AML-193 (cell line): ENCODE measurements around the gene CFB.
"Not testable (repeated sequence)": the region's sequence is repeated elsewhere in the genome, so short reads cannot be mapped to it uniquely, and the experiment has no call there.

Source experiments
- DNase-seq, 2 experiments: peaks; one replicate each; lab custom pipeline; 2025; lab: John Stamatoyannopoulos, UW

Gene CFB

DNA sequence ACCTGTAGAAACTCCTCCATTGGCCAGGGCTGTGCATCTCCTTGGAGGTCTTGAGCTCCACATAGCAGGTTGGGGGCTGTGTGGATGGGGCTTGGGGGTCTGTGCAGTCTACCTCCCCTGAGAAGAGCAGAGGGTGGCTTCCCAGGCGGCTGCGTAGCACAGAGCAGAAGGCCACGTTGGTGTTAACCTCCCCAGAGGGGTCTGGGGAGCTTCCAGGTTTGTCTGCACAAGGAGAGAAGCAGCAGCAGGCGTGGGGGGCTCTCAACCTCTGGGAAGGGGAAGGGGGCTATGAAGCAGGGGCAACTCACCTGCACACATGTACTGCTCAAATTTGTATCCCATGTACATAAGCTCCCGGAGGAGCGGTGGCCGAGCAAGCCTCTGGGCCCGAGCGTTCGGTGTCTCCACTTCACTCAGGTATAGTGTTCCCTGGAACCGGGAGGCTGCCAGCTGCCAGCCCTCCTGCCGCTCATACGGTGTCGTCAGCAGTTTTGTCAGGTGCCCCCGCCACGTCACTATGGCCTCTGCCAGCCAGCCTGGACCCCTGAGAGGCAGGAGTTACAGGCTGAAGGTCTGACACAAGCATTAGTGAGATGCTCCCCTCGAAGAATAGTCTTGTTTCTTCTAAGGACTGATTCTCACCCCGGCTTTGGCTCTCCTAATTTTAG is 24.8 kb downstream of the CFB start:
- no peak for DNase-seq

- DNase-seq = no peak
These were observed 25.5 kb downstream of the CFB start for GRCh38 chr6:31971279-31971992.

DNA sequence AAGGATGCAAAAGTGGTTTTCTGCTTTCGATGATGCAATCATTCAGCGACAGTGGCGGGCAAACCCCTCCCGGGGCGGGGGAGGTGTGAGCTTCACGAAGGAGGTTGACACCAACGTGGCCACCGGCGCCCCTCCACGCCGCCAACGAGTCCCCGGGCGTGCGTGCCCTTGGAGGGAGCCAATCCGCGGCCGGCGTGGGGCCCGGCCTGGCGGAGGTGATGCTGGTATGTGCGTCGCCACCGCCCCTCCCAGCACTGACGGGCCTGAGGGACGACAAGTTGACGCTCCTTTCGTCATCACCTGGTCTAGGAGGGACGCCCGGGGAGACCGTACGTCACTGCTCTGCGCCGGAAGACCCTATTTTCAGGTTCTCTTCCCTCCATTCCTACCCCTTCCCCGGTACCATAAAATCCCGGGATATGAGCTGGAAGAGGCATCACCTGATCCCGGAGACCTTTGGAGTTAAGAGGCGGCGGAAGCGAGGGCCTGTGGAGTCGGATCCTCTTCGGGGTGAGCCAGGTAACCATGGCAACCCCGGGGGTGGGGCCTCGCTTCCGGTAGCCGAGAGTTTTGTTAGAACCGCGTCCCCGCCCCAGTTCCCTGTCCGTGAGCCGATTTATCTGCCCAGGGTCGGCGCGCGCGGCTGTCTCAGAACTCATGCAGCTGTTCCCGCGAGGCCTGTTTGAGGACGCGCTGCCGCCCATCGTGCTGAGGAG is 26.3 kb downstream of the CFB start, which contains the start of gene DXO:
Gene DXO, minus strand, starts transcription at position 146 of the 716 bp plus-strand sequence. CDS start 463 bp downstream, outside the sequence.
- DNase-seq = peak; percentile 98 to 99

- DNase-seq = no peak
These were observed 26.9 kb downstream of the CFB start for GRCh38 chr6:31972709-31973350.

DNA sequence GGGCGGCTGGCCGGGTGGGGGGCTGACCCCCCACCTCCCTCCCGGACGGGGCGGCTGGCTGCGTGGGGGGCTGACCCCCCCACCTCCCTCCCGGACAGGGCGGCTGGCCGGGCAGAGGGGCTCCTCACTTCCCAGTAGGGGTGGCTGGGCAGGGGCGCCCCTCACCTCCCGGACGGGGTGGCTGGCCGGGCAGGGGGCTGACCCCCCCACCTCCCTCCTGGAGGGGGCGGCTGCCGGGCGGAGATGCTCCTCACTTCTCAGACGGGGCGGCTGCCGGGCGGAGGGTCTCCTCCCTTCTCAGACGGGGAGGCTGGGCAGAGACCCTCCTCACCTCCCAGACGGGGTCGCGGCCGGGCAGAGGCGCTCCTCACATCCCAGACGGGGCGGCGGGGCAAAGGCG is 30.2 kb downstream of the CFB start:
- not testable (repeated sequence) for DNase-seq

DNA sequence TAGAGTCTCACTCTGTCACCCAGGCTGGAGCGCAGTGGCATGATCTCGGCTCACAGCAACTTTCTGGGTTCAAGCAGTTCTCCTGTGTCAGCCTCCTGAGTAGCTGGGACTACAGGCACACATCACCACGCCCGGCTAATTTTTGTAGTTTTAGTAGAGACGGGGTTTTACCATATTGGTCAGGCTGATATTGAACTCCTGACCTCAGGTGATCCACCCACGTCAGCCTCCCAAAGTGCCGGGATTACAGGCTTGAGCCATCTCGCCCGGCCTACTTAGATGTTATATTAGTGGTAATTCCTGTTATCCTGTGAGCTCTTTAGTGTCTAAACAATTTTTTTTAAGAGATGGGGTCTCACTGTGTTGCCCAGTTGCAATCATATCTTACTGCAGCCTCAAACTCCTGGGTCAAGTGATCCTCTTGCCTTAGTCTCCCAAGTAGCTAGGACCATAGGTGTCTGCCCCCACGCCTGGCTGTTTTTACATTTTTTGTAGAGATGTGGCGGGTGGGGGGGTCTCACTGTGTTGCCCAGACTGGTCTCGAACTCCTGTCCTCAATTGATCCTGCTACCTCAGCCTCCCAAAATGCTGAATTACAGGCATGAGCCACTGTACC is 32.0 kb downstream of the CFB start:
- DNase-seq = no peak

- no peak for DNase-seq
These were observed 32.9 kb downstream of the CFB start for GRCh38 chr6:31978831-31979230.

DNA sequence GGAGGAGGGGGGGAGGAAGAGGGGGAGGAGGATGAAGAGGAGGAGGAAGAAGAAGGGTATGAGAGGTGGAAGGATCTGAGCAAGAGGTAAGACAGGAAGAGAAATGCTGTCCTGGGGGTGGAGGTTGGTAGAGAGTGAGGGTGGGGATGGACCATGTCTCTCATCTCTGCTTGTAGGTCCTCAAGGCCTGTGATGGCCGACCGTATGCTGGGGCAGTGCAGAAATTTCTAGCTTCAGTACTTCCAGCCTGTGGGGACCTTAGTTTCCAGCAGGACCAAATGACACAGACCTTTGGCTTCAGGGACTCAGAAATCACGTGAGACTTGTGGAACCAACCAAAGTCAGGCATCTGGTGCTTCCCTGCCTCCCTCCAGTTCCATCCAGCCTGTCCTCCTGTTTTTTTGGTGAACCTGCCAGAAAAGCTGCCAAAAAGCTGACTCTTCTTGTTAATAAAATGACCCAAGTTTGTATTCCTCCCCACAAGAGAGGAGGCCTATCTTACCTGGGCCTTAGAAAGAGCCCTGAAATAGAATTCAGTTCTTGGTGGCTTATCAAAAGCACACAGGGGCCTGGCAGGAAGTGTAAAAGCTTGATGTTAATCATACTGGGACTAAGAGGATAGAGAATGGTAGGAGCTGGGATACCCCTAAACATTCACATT is 33.5 kb downstream of the CFB start:
- no peak for DNase-seq

DNA sequence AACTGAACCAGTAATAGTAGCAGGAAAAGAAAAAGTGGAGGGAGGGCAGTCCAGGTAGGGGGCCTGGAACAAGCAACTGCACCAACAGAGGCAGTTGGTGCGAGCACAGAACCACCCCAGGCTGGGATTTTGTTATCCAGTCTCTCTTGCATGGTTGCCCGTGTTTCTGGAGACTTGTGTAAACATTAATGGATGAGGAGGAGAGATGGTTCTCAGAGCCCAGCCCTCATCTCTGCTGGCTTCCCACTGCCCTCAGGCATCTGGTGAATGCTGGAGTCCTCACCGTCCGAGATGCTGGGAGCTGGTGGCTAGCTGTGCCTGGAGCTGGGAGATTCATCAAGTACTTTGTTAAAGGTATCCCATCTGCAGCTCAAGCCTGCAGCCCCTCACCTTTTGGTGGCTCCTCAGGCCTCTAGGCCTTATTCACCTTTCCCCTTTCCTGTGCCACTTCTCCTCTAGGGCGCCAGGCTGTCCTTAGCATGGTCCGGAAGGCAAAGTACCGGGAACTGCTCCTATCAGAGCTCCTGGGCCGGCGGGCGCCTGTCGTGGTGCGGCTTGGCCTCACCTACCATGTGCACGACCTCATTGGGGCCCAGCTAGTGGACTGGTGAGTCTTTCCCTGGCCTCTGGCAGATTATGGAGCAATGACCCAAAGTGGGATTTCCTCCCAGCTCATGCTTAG is 34.4 kb downstream of the CFB start:
- not testable (repeated sequence) for DNase-seq

DNA sequence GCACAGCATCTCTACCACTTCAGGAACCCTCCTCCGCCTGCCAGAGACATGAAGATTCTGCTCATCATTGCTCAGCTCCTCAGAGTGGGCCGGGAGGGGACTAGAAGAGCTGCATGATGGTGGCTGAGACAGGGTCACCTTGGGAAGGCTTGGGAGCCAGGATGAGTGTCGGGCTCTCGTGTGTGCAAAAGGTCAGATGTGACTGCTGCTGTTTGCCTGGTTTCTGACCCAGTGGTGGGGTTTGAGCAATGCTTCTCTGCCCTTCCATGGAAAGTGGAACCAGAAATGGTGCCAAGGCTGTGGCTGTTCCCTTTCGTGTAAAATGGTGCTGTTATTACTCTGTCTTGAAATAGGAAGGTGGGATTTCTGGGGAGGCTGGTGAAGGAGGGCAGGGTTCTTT is 35.1 kb downstream of the CFB start:
- DNase-seq = not testable (repeated sequence)

DNA sequence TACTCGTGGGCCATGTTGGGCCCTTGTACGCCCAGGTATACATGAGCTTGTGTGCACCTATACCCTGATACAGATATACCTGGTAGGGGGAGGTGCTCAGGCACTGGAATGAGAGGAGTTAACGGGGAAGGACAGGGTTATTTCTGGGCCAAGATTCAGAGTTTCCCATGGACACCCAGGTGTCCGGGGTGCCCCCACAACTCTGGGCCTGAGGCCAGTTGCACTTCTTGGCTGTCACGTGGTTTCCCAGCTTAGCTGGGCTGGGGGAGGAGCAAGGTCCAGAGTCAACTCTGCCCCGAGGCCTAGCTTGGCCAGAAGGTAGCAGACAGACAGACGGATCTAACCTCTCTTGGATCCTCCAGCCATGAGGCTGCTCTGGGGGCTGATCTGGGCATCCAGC is 35.8 kb downstream of the CFB start, which contains the start of gene C4A:
Gene C4A, plus strand, starts transcription at position 314 of the 400 bp plus-strand sequence. Its CDS starts 51 bp downstream, at position 365.
- not testable (repeated sequence) for DNase-seq

DNA sequence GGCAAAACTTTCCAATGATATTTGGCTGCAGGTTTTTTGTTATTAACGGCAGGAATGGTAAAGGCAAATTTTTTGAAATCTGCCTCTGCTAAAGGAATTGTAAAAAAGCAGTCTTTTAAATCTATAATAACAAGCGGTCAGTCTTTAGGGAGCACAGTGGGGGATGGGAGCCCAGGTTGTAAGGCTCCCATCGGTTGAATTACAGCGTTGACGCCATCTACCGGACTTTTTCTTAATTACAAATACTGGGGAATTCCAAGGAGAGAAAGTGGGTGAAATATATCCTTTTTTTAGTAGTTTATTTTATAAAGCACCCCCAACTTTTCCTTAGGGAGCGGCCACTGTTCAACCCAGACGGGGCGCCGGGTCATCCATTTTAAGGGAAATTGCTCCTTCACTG is 43.5 kb downstream of the CFB start:
- not testable (repeated sequence) for DNase-seq

DNA sequence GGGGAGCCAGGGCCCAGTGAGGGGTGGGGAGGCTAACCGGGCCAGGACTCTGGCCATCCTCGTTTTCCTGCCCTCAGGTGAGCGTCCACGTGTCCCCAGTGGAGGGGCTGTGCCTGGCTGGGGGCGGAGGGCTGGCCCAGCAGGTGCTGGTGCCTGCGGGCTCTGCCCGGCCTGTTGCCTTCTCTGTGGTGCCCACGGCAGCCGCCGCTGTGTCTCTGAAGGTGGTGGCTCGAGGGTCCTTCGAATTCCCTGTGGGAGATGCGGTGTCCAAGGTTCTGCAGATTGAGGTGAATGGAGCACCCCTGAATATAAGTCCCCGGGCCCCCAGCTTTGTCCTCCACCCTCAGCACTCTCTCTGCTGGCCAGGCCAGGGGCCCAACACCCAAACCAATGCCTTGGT is 48.5 kb downstream of the CFB start:
- not testable (repeated sequence) for DNase-seq

- not testable (repeated sequence) for DNase-seq
These were observed 50.5 kb downstream of the CFB start for GRCh38 chr6:31996385-31996784.
